Measurements from ENCODE around the gene FRMD4A.

Gene FRMD4A

DNA sequence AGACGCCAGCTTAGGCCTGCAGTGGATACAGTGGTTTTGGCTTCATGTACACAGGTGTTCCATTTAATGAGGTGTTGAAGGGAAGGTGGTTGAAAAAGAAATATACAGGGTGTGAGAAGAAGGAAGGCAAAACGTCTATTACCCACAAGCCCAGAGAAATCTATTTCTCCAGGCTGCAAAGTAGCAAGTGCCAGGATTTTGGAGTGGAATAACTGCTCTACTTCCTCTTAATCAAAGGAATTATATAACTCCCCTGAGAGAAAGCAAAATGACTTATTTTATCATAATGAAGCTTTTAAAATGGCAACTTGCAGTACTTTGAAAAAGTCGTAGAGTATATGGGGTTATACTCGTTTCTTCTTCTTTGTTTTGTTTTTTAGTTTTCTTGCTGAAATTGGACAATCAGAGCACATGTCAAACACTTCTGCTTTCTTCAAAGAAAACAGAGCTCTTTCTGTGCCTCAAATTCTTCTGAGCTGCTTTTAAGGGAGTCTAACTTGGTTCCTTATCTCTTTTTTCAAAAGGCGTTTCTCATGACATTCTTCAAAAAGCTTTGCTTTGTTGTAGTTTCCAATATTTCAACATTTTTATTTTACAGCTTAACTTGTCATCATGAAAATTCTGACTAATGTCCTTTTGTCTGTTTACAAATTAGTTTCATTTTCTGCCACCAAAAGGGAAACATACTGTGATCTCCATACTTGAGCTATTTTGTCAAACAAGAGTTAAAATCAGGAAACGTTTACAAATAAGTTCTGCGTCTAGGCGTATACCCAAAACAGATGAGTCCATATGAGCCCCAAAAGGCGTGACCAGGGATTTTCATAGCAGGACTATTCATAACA, 289.7 kb downstream of the FRMD4A start:
- peaks cover 4% of the 10 kb centered on the region for H3K27me3 Mint-ChIP-seq (ENCODE audit: low read depth)
- peaks cover 14% of the 10 kb centered on the region for H3K4me1 Mint-ChIP-seq
- H3K36me3 Mint-ChIP-seq (ENCODE audit: low read depth), result no peaks in the 10 kb centered on the region
- no peaks in the 10 kb centered on the region for H3K9me3 Mint-ChIP-seq
- TF ChIP-seq, protein P1, sequence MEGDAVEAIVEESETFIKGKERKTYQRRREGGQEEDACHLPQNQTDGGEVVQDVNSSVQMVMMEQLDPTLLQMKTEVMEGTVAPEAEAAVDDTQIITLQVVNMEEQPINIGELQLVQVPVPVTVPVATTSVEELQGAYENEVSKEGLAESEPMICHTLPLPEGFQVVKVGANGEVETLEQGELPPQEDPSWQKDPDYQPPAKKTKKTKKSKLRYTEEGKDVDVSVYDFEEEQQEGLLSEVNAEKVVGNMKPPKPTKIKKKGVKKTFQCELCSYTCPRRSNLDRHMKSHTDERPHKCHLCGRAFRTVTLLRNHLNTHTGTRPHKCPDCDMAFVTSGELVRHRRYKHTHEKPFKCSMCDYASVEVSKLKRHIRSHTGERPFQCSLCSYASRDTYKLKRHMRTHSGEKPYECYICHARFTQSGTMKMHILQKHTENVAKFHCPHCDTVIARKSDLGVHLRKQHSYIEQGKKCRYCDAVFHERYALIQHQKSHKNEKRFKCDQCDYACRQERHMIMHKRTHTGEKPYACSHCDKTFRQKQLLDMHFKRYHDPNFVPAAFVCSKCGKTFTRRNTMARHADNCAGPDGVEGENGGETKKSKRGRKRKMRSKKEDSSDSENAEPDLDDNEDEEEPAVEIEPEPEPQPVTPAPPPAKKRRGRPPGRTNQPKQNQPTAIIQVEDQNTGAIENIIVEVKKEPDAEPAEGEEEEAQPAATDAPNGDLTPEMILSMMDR (IDR thresholded peaks at IDR 0.05; ENCODE audit: unreplicated experiment in 3 of 3), result no peak
- peak overlapping the region; percentile 15 to 63 (median 58) for H3K27ac Mint-ChIP-seq
- no peak overlapping the region for H3K4me3 Mint-ChIP-seq

DNA sequence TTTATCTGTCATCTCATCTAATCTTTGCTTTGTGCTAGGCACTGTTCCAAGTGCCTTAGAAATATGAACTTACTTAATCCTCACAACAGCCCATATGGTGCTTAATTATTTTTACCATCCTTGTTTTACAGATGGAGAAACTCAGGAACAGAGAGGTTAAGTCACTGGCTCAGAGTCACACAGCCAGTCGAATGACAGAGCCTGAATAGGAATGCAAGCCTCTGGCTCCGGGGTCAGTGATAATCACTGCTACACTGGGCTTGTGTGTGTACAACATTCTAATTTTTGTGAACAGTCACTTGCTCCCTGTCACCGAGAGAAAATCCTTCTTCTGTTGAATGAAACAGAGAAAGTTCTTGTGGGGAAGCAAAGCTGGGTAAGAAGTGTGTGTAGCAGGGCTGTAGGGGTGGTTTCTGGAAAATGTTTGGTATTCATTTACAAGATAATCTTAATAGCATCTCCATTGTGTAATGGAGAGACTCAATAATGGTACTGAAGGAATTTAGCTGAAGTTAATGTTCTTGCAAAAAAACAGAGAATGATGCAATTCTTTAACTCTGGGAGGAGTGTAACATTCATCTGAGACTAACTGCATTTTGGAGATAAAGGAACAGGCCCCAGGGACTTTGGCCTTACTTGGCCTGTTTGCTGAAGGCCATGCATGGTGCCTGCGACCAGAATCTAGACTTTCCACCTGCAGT, 290.6 kb downstream of the FRMD4A start:
- H3K27ac Mint-ChIP-seq, result peak overlapping the region; percentile 10 to 58 (median 15)
- H3K36me3 Mint-ChIP-seq (ENCODE audit: low read depth), result no peaks in the 10 kb centered on the region
- H3K4me1 Mint-ChIP-seq, result peaks cover 14% of the 10 kb centered on the region
- no peaks in the 10 kb centered on the region for H3K9me3 Mint-ChIP-seq
- no peak overlapping the region for H3K4me3 Mint-ChIP-seq
- TF ChIP-seq, protein P1 (IDR thresholded peaks at IDR 0.05; ENCODE audit: unreplicated experiment in 3 of 3), result no peak
- H3K27me3 Mint-ChIP-seq (ENCODE audit: low read depth), result peaks cover 3% of the 10 kb centered on the region

DNA sequence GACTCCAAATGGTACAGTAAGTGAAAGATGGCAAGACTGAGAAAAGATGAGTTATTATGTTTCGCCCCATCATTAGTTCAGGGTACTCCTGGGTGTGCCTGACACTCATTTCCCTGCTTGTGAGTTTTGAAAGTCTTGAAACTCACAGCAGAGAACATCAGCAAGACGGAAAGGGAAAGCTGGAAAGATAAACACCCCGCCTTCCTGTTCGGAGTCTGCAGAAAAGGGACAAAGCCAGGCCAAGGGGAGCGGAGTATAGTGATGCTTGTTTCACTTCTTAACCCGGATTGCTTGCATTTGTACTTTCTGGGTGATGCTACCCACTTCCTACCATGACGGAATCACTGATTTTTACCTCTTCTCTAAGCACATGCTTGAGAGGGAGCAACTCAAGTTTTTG, 294.5 kb downstream of the FRMD4A start:
- Mint-ChIP-seq H3K9me3 (no peaks in the 10 kb centered on the region), H3K4me3 (no peak overlapping the region), H3K27me3 (ENCODE audit: low read depth) (no peaks in the 10 kb centered on the region), H3K4me1 (peaks cover 9% of the 10 kb centered on the region), H3K36me3 (ENCODE audit: low read depth) (no peaks in the 10 kb centered on the region), H3K27ac (no peak overlapping the region)
- TF ChIP-seq, protein P1 (IDR thresholded peaks at IDR 0.05; ENCODE audit: unreplicated experiment in 3 of 3), result no peak

DNA sequence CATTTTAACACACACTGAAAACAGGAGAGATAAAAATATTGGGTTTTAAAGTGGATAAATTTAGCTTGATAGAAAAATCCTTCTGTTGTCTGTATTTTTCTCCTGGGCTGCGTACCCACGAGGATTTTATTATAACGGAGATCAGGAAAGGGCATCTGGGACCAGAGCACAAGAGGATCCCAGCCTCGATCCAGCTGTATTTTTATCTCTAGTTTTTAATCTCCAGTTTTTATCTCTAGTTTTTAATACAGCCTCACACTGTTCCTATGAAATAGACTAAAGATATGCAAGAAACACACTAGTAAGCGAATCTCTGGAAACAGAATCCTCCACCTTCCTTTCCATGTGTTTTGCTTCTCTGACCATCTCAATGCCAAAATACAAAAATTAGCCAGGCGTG, 295.2 kb downstream of the FRMD4A start:
- Mint-ChIP-seq H3K4me3 (no peak overlapping the region), H3K27ac (no peak overlapping the region), H3K36me3 (ENCODE audit: low read depth) (no peaks in the 10 kb centered on the region), H3K4me1 (peaks cover 2% of the 10 kb centered on the region), H3K9me3 (peaks cover 2% of the 10 kb centered on the region), H3K27me3 (ENCODE audit: low read depth) (no peaks in the 10 kb centered on the region)
- TF ChIP-seq, protein P1 (IDR thresholded peaks at IDR 0.05; ENCODE audit: unreplicated experiment in 3 of 3), result no peak

DNA sequence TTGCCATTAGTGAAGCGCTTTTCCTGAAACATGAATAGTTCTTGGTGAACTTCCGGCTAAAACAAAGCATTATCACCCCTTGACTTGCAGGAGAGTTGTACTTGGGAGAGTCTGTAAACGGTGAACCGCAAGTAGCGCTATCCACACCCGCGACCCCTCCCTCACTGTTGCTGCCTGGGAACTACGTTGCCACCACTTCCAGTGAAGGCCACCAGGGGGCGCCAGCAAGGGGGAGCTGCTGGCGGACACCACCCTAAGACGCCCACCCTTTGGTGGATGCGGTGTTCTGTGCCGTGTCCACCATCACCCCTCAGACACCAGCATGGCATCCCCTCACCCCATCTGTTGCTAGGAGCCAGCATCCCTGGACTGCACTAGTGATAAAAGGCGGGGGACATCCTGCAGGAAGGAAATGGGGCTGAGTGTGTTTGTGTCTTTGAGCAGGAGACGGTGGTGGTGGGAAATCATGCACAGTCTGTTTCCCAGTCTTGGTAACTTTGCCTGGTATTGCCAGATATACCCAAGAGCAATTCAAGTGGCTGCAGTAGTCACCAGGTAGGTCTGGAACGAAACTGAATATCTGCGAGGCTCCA, 298.2 kb downstream of the FRMD4A start:
- no peaks in the 10 kb centered on the region for H3K4me1 Mint-ChIP-seq
- H3K4me3 Mint-ChIP-seq, result no peak overlapping the region
- no peak overlapping the region for H3K27ac Mint-ChIP-seq
- TF ChIP-seq, protein P1 (IDR thresholded peaks at IDR 0.05; ENCODE audit: unreplicated experiment in 3 of 3), result peak; percentile 54 to 63 (median 55)
- no peaks in the 10 kb centered on the region for H3K27me3 Mint-ChIP-seq (ENCODE audit: low read depth)
- H3K36me3 Mint-ChIP-seq (ENCODE audit: low read depth), result no peaks in the 10 kb centered on the region
- peaks cover 2% of the 10 kb centered on the region for H3K9me3 Mint-ChIP-seq

Data from nephron (organoid).